Right kidney (tissue), 1 donor: ENCODE measurements around the gene FUT8.

Source experiments
- DNase-seq: peaks from one replicate; pipeline ENCODE4 v3.0.0-alpha.2; 2016

Gene FUT8

DNA sequence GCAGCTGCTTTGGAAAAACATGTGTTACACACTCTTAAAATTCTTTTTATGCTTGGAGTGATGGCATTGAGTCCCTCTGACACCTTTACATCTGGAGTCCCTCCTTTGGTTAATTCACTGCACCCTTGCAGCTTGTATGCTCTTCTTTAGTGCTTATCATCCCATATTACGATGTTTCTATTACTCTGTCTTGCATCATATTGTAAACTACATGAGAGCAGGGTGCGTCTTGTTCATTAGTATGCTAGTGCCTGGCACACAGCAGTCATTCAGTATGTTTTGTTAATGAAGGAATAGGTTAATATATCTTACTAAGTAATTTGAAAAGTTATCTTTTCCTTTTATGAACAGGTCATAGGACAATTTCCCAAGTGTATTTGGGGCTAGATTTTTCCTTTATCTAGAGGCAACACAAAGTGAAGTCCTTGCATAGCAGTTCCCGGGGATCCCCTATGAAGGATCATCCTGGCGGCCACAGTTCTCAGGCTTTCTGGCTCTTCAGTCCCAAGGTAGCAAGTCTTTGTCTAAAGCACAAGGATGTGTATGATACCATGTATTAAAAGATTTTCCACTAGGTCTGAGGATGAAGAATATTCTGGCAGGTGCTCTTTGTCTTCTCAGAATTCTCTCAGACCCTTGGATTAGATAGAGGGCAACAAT is 363.8 kb downstream of the FUT8 start:
- no peak for DNase-seq

DNA sequence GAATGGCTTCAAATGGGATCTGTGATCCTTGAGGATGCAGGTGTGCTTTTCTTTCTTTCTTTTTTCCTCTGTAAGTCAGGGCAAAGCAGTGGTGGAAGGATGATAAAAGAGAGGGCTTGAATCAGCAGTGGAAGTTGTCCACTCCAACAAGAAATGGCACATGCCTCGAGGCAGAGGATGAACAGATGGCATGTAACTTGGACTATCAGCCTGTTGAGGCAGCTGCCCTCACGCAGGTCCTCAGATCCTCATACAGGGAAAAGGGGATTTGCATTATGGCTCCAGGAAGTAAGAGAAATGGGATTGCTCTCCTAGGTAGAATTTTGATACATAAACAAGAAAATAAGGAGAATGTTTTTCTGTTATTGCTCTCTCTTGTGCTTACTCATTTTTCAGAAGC is 368.0 kb downstream of the FUT8 start:
- no peak for DNase-seq

DNA sequence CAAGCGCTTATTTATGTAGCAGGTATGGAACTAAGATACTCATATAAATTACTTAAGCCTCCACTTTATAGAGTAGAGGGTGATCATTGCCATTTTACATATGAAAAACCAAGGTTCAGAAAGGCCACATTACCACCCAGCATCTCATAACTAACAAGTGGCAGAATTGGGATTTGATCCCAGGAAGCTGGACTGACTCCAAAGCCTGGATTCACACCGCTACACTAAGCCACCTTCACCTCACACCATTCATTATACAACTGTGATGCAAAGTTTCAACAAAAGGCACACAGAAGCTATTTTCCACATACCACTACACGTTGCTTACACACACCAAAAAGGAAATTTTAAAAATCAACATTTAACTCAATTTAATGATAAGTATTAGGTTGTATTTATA is 370.6 kb downstream of the FUT8 start:
- no peak for DNase-seq

DNA sequence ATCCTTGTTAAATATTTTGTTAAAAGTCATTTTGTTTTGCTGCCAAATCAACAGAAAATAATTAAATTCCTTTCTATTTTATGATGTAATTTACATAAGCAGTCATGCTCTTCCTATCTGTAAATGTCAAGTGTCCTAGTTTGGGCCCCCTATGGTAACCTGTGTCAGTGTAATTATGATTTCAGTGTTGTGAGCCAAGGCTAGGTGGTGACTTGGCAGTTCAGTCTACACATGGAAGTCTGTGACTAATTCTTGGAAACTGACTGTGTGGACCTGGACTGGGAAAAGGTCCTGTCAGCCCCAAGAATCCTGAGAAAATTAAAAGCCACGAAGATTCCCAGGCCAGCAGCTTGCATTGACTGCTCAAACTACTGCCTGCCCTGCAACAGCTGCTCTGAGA is 371.0 kb downstream of the FUT8 start:
- no peak for DNase-seq

DNA sequence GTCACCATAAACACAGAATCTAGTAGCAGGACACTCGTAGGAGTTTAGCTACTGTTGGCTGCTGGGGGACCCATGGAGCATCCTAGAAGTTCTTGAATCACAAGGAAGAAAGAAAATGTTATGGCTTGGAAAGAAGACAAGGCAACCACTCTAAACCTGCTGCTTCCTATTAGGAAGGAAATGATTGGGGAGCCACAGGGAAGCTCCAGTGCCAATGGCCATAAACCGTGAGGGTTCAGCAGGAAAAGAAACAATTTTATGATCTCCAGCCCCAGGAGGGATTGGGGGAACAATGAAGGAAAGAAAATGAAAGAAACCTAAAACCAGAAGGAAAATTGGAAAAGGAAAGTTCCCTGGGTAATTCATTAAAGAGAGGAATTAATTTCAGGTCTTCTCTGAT is 372.0 kb downstream of the FUT8 start:
- DNase-seq: no peak

DNA sequence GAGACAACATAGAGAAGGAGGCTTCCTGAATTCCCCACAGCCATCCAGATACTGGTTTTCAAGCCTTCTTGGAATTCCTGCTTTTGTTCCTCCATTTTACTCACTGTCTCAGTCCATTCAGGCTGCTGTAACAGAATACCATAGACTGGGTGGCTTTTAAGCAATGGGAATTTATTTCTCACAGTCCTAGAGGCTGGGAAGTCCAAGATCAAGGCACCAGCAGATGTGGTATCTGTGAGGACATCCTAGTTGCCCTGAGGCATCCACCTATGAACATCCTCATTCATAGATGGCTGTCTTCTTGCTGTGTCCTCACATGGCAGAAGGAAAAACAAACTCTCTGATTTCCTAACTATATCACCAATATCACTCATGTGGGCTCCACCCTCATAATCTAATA is 374.9 kb downstream of the FUT8 start:
- DNase-seq: no peak

DNA sequence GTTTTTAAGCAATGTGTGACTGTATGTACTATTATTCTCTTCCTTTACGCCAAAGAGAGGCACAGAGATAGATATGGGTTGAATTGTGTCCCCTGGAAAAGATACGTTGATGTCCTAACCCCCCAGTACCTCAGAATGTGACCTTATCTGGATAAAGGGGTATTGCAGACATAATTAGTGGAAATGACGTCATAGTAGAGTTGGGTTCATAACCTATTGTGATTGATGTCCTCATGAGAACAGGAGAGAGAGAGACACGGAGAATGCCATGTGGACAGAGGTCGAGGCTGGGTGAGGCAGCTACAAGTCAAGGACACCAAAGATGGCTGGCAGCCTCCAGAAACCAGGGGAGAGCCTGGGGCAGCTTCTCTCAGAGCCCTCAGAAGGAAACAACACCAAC is 376.3 kb downstream of the FUT8 start:
- DNase-seq: no peak

DNA sequence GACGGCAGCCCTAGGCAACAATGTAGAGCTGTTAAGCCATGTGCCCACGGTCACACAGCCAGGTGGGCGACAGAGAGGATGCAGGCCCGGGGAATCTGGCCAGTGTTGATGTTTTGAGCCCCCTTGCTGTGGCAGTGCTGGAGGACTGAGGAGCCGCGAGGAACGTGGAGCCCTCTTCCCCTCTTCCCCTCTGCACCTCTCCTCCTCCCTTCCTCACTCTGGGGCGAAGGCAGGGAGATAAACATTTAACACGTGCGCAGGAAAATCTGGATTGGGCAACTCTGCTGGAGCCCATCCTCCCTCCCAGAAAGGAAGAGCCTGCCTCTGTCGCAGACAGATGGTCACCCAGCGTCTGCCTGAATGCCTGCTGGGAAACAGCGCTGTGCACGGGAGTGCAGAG is 376.8 kb downstream of the FUT8 start:
- DNase-seq: no peak

DNA sequence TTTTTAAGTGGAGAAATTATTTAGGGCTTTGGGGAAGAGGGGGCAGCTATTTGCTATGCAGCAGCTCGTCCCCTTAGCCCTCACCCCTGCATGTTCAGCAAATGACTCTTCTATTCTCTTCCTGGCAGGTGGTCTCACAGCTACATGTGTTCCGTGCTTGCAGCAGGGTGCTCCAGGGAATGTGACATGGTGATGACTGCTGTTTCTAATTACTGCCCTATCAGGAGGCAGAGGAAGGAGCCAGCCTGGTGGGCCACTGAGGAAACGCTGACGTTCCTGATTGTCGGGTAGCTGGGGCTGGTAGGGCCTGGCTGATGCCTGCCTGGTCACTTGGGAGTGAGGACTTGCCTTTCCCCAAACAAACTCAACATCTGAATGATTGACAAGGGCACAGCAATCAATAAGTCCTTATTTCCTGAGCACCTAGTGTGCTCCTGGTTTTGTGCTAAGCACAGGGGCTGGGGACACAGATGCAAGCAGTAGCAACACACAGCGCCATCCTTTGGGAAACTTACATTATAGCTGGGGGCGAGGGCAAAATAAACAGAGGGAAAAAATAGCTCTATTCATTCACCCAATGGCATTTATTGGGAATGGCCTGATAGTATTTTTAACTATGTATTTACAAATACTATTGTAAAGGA is 377.8 kb downstream of the FUT8 start:
- no peak for DNase-seq

DNA sequence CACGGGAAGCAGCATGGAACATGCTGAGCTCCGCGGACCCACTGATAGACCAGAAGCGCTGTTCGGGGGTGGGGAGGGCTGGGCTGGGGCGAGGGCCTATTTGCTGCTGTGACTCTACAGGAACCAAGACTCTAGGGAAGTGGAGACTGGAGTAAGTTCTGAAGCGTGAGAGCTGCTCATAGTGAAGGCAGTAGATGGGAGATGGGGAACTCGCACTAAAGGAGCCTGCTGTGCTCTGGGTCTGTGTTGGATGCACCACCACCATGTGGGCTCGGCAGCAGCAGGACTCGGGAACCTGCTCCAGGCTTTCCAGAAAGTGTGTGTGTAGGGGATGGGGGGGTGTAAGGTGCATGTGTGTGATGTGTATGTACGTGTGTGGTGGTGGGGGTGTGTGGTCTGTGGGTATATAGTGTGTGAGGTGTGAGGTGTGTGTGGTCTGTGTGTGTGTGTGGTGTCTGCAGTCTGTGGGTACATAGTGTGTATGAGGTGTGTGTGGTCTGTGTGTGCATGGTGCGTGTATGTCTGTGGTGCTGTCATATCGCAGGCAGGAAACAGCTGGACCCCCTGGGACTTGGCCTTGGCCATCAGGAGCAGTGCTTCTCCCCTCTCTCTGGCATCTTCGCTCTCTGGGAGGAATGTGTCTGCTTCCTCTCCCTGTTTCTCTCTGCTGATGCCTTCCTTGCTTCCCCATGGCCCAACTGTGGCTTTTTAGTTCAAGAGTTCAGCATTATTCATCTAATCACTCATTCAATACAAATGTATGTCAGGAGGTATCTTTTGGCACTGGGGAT is 378.9 kb downstream of the FUT8 start:
- no peak for DNase-seq

DNA sequence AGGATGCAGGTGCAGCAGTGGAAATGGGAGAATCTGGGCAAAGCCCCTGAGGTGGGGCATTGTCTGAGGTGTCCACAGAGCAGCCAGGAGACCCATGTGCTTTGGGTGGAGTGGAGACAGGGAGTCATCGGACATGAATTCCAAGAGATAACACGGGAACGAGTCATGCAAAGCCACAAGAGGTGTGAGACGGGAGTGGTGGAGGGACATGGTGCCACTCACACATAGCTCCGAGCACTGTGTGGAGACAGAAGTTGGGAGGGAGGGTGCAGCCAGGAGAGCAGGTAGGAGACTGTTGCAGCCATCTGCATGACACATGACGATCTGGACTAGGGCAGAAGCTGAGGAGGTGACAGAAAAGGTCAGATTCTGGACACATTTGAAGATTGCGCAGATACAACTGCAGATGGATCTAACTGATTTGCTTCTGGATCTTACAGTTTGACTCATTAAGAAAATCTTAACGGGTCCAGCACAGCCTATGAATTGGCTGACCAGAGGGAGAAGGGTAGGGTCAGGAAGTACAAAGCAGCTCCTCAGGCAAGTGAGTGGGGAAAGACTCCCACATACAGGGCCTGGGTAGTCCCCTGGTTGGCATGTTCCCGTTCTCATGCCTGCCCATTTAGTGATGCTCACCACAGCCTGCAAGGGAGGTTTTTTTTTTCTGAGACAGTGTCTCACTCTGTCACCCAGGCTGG is 379.8 kb downstream of the FUT8 start:
- no peak for DNase-seq
